Naive thymus-derived CD4-positive, alpha-beta T cell (primary cell): ENCODE data around the gene PEX26. TPM values are rescaled to one million over a fixed set of nuclear protein-coding genes. Genes with fewer than 3 reads are reported as not detected.

Experiments used
- ATAC-seq: fragments of 150-1000 bp; cut with Tn5 transposase; 2 replicates; pipeline ENCODE4 v1.10.0; 2021; ENCODE audit warnings: mild to moderate bottlenecking, moderate library complexity
- CTCF ChIA-PET: fragments of 350-600 bp; sonication (Branson Sonifier 250); formaldehyde crosslinking; loops from one replicate; lab custom pipeline; 2021; ENCODE audit warnings: antibody characterized with exemption; lab: Charles Lee
- POLR2A ChIA-PET: fragments of 350-600 bp; sonication (Branson Sonifier 250); formaldehyde crosslinking; loops from one replicate; lab custom pipeline; 2021; ENCODE audit warnings: antibody characterized with exemption, inconsistent platforms; lab: Charles Lee
- DNase-seq, 9 donors: peaks; one replicate each; pipeline versions ENCODE4 v3.0.0 to v3.0.0-alpha.2; 2020 to 2022; ENCODE audit warnings: mixed read lengths in 1 of 9
- H3K27ac ChIP-seq: one replicate; pipeline ENCODE4 v1.7.0; 2013; ENCODE audit warnings: mild to moderate bottlenecking, low read depth, low read length, moderate library complexity
- H3K27me3 ChIP-seq, 2 donors: one replicate each; pipeline ENCODE4 v1.7.0; 2013; ENCODE audit warnings: low read length in 2 of 2, mild to moderate bottlenecking in 2 of 2, moderate library complexity in 2 of 2; ENCODE audit not compliant: control insufficient read depth in 2 of 2, insufficient read depth in 2 of 2
- H3K36me3 ChIP-seq, 3 experiments: 1 replicate in 2 of 3; 2 replicates in 1 of 3; pipeline ENCODE4 v1.7.0; 2013; ENCODE audit warnings: low read length in 3 of 3, mild to moderate bottlenecking in 3 of 3, moderate library complexity in 1 of 3; ENCODE audit not compliant: insufficient read depth in 3 of 3, control insufficient read depth in 2 of 3
- H3K4me1 ChIP-seq, 2 donors: one replicate each; pipeline ENCODE4 v1.7.0; 2013; ENCODE audit warnings: low read length in 2 of 2, mild to moderate bottlenecking in 2 of 2, moderate library complexity in 1 of 2; ENCODE audit not compliant: control insufficient read depth in 2 of 2, insufficient read depth in 2 of 2
- H3K4me3 ChIP-seq: 2 replicates; pipeline ENCODE4 v1.7.0; 2013; ENCODE audit warnings: mild to moderate bottlenecking, low read length
- H3K9me3 ChIP-seq, 3 experiments: 1 replicate in 2 of 3; 2 replicates in 1 of 3; pipeline ENCODE4 v1.7.0; 2013; ENCODE audit warnings: low read length in 3 of 3; ENCODE audit not compliant: control insufficient read depth in 2 of 3
- H3K27ac Mint-ChIP-seq, 9 donors: one replicate each; pipeline ENCODE4 v1.8.0; 2020 to 2022; ENCODE audit warnings: mixed read lengths in 9 of 9, mild to moderate bottlenecking in 8 of 9, moderate library complexity in 5 of 9, inconsistent platforms in 2 of 9
- H3K27me3 Mint-ChIP-seq, 5 donors: one replicate each; pipeline ENCODE4 v1.8.0; 2021 to 2022; ENCODE audit warnings: mixed read lengths in 5 of 5, mild to moderate bottlenecking in 1 of 5
- H3K36me3 Mint-ChIP-seq, 5 donors: one replicate each; pipeline ENCODE4 v1.8.0; 2020 to 2022; ENCODE audit warnings: mixed read lengths in 5 of 5, mild to moderate bottlenecking in 3 of 5, inconsistent platforms in 1 of 5
- H3K4me1 Mint-ChIP-seq, 7 donors: one replicate each; pipeline ENCODE4 v1.8.0; 2020 to 2022; ENCODE audit warnings: mixed read lengths in 7 of 7, mild to moderate bottlenecking in 3 of 7, inconsistent platforms in 1 of 7
- H3K4me3 Mint-ChIP-seq, 10 donors: one replicate each; pipeline ENCODE4 v1.8.0; 2020 to 2022; ENCODE audit warnings: mild to moderate bottlenecking in 10 of 10, mixed read lengths in 10 of 10, moderate library complexity in 6 of 10, inconsistent platforms in 2 of 10
- H3K9me3 Mint-ChIP-seq, 11 donors: one replicate each; pipeline ENCODE4 v1.8.0; 2020 to 2022; ENCODE audit warnings: mixed read lengths in 11 of 11, mild to moderate bottlenecking in 4 of 11, inconsistent platforms in 1 of 11, moderate library complexity in 1 of 11
- intact Hi-C, 2 donors: fragments of 100-400 bp; cut with micrococcal nuclease; formaldehyde crosslinking; loops; one replicate each; pipeline ENCODE4 v1.15.1; 2023
- polyA plus RNA-seq, 2 donors: library from polyadenylated mRNA; unstranded; fragments of 300-500 nt; fragmentation: Illumina TruSeq; gene quantifications; one replicate each; pipeline ENCODE4 v1.2.3, GENCODE V29; 2021
- total RNA-seq, 6 experiments: library from RNA in 5 of 6; stranded (reverse) in 5 of 6; gene quantifications; 1 replicate in 5 of 6; 2 replicates in 1 of 6; pipeline ENCODE4 v1.2.3 and lab custom pipeline; 2021 to 2026

PEX26 gene
- total and polyA plus RNA-seq, 7 experiments from 2014 or later, result 3.8 to 42.8 (median 30.7) TPM

DNA sequence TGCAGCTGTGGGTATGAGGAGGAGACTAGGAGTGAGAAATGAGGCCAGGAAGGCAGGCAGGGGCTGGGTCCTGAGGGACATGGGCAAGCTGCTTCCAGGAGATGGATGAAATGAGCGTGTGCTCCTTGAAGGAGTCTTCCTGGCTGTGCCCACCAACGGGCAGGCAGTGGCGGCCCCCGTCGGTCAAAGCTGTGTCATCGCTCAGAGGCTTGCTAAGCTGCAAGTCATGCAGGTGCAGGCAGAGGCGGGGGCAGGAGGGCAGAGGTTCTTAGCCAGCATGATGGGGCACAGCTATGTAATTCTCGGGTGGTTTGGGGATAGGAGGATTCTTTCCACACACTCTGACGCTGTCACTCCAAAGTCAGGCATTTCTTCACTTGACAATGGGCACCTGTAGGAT is 12.5 kb upstream of the PEX26 start:
- no peaks in the 10 kb centered on the region for H3K27me3 ChIP-seq
- Mint-ChIP-seq H3K4me3 (no peak overlapping the region), H3K36me3 (no peaks in the 10 kb centered on the region), H3K4me1 (peaks cover 0 to 3% (median 0%) of the 10 kb centered on the region in 7 donors), H3K9me3 (peaks cover 0 to 2% (median 0%) of the 10 kb centered on the region in 11 donors), H3K27me3 (peaks cover 38 to 50% (median 41%) of the 10 kb centered on the region in 5 donors), H3K27ac (peak overlapping the region in 1 of 9 donors; percentile 54)
- H3K4me3 ChIP-seq, result no peak overlapping the region
- no peaks in the 10 kb centered on the region for H3K36me3 ChIP-seq
- ChIA-PET POLR2A (no interaction called here), CTCF (interaction anchor here (1.7 kb wide), 1 partner anchor 11 kb away, joined by 6 read pairs; no protein-coding TSS in a partner anchor)
- H3K9me3 ChIP-seq, result no peaks in the 10 kb centered on the region
- intact Hi-C loops, result no loop called here
- no peaks in the 10 kb centered on the region for H3K4me1 ChIP-seq
- ATAC-seq (no peak), DNase-seq (no peak)
- no peak overlapping the region for H3K27ac ChIP-seq

DNA sequence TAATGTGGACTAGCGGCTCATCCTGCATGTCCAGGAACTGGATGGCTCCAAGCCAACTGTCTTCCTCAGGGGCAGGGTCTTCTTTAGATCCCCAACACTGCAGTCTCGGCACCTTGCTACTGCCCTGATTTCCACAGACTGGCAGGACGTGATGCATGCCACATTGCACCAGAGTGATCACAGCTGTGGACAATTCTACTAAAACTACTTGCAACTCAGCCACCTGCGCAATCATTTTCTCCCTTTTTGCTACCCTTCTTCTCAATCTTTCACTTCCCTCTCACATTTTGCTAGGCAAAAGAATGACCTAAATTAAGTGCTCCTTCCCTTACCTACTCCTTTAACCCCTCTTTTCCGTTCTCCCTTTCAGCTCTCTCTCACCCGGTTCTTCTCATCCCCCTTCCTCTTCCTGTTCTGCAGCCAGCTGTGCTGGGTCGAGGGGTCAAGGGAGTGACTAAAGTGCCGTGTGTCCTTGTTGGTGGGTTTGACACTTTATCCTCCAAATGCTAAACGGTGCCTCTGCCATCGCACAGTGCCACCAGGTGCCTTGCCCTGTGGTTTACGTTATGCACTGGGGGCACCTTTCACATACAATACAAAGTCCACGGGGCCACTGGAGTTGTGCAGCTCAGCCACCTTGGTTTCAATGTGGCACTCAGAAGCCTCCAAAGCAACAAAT is 11.5 kb upstream of the PEX26 start:
- Mint-ChIP-seq H3K9me3 (peaks cover 0 to 2% (median 0%) of the 10 kb centered on the region in 11 donors), H3K4me3 (no peak overlapping the region), H3K36me3 (no peaks in the 10 kb centered on the region), H3K27ac (peak overlapping the region in 1 of 9 donors; percentile 60), H3K4me1 (peaks cover 0 to 3% (median 0%) of the 10 kb centered on the region in 7 donors), H3K27me3 (peaks cover 38 to 51% (median 41%) of the 10 kb centered on the region in 5 donors)
- Histone ChIP-seq H3K9me3 (no peaks in the 10 kb centered on the region), H3K27ac (no peak overlapping the region), H3K36me3 (no peaks in the 10 kb centered on the region), H3K4me1 (no peaks in the 10 kb centered on the region), H3K27me3 (no peaks in the 10 kb centered on the region), H3K4me3 (no peak overlapping the region)
- ATAC-seq, result no peak
- intact Hi-C loops, result no loop called here
- POLR2A ChIA-PET, result no interaction called here
- DNase-seq, result no peak
- CTCF ChIA-PET, result interaction anchor here (1.7 kb wide), 1 partner anchor 9 kb away, joined by 6 read pairs; no protein-coding TSS in a partner anchor

DNA sequence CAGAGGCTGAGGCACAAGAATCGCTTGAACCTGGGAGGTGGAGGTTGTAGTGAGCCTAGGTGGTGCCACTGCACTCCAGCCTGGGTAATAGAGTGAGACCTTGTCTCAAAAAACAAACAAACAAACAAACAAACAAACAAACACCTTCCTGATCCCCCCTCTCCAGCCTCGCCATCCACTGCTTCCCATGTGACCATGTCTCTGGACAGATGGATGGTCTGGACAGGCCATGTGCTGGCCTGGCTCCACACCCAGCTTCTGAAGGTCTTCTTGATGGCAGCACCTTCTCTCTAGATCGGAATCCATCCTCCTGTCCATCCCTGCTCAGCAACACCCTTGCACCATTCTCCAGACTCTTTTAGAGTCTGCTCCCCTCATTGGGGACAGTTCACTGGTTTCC is 10.7 kb upstream of the PEX26 start:
- Mint-ChIP-seq H3K36me3 (no peaks in the 10 kb centered on the region), H3K27me3 (peaks cover 38 to 50% (median 41%) of the 10 kb centered on the region in 5 donors), H3K27ac (no peak overlapping the region), H3K9me3 (peaks cover 0 to 2% (median 0%) of the 10 kb centered on the region in 11 donors), H3K4me1 (peaks cover 0 to 3% (median 0%) of the 10 kb centered on the region in 7 donors), H3K4me3 (no peak overlapping the region)
- H3K27me3 ChIP-seq, result no peaks in the 10 kb centered on the region
- intact Hi-C loops, result no loop called here
- ChIA-PET CTCF (no interaction called here), POLR2A (no interaction called here)
- ATAC-seq (no peak), DNase-seq (no peak)
- no peaks in the 10 kb centered on the region for H3K9me3 ChIP-seq
- H3K4me1 ChIP-seq, result no peaks in the 10 kb centered on the region
- H3K4me3 ChIP-seq, result no peak overlapping the region
- no peaks in the 10 kb centered on the region for H3K36me3 ChIP-seq
- no peak overlapping the region for H3K27ac ChIP-seq

DNA sequence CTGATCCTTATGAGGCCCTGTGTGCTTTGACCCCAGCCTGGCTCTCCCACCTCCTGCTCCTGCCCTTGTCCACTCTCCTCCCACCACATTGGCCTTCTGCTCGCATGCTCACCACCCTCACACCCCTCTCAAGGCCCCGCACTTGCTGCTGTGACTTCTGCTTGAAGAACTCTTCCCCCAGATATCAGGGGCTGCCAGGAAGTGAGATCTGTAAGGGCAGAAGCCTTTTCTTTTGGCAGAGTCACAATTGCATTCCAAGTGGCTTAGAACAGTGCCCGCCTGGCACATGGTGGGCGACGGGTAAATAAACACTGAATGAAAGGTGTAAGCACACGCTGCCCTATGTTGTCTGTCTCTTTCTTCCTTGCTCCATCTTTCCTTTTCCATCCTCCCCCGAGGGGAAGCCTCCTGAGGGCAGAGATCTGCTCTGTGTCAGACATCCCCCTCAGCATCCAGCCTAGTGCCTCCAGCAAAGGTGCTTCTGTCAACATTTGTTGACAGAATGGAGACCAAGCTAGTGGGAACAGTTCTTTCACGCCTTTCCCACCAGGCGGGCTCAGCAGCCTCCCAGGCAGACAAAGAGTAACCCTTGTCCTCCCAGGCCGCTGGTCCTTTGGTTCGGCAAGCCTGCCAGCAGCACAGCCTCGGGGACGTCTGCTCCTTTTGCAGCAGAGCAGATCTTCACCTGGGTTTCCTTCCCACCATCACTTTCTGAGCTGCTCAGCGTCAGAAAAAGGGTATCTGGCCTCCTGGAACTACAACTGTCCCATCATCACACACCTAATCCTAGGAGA is 10.0 kb upstream of the PEX26 start:
- DNase-seq (no peak), ATAC-seq (no peak)
- Mint-ChIP-seq H3K27me3 (peaks cover 38 to 50% (median 41%) of the 10 kb centered on the region in 5 donors), H3K36me3 (no peaks in the 10 kb centered on the region), H3K27ac (no peak overlapping the region), H3K4me1 (peaks cover 0 to 3% (median 0%) of the 10 kb centered on the region in 7 donors), H3K4me3 (peak overlapping the region in 1 of 10 donors; percentile 49), H3K9me3 (peaks cover 0 to 2% (median 0%) of the 10 kb centered on the region in 11 donors)
- Histone ChIP-seq H3K27me3 (no peaks in the 10 kb centered on the region), H3K27ac (no peak overlapping the region), H3K36me3 (no peaks in the 10 kb centered on the region), H3K4me1 (no peaks in the 10 kb centered on the region), H3K9me3 (no peaks in the 10 kb centered on the region), H3K4me3 (no peak overlapping the region)
- ChIA-PET CTCF (no interaction called here), POLR2A (no interaction called here)
- intact Hi-C loops, result no loop called here

DNA sequence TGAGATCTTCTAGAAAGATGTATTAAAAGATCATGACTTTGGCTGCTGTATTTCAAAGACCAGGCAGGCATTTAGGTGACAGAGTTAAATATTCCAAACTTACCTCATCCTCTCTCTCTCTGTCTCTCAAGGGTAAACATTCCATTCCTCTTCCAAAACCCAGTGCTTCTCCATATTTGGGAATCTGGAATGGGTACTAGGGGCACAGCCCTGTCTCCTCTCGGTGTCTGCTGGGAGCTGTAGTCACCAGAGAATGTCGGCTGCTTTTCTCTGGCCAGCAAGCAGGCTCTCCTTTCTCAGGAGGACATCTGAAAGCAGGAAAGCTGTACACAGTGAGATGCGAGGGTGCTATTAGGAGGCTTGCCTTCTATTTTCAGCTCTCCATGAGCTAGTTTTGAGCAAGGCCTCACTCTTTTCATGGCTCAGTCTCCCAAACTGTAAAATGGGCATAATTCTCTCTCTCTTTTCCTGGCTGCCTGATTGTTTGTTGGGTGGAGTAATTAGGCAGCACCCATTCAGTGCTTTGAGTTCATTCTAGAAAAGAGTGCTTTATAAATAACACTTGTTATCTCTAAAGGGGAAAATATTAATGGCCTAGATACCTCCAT is 9.3 kb upstream of the PEX26 start:
- H3K4me3 ChIP-seq, result no peak overlapping the region
- Mint-ChIP-seq H3K9me3 (peaks cover 0 to 2% (median 0%) of the 10 kb centered on the region in 11 donors), H3K4me3 (no peak overlapping the region), H3K36me3 (no peaks in the 10 kb centered on the region), H3K4me1 (peaks cover 0 to 3% (median 0%) of the 10 kb centered on the region in 7 donors), H3K27me3 (peaks cover 38 to 49% (median 41%) of the 10 kb centered on the region in 5 donors), H3K27ac (no peak overlapping the region)
- ChIA-PET POLR2A (no interaction called here), CTCF (no interaction called here)
- no peaks in the 10 kb centered on the region for H3K9me3 ChIP-seq
- H3K27me3 ChIP-seq, result no peaks in the 10 kb centered on the region
- H3K27ac ChIP-seq, result no peak overlapping the region
- intact Hi-C loops, result no loop called here
- H3K36me3 ChIP-seq, result no peaks in the 10 kb centered on the region
- H3K4me1 ChIP-seq, result no peaks in the 10 kb centered on the region
- DNase-seq (no peak), ATAC-seq (no peak)

DNA sequence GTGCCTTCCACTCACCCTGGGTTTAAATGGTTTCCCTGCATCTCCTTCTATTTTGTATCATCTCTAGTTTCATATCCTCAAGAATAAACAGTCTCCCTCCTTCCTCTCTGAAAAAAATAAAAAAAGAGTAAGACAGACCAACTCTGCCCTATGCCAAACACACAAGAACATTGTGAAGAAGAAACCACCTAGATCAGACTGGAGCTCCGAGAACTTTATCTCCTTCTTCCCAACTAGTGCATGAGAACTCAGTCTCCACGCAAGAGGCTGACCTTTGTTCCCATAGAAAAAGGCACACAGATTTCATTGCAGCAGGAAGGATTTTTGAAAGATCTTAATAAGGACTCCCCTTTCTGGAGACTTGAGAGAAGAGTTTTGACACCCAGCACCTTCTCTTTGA is 8.7 kb upstream of the PEX26 start:
- ChIA-PET POLR2A (interaction anchor here (0.7 kb wide), 1 partner anchor 9 kb away, joined by 3 read pairs; the partner anchor contains the start of gene PEX26), CTCF (interaction anchor here (0.6 kb wide), 1 partner anchor 76 kb away, joined by 4 read pairs; no protein-coding TSS in a partner anchor)
- H3K27ac ChIP-seq, result no peak overlapping the region
- H3K36me3 ChIP-seq, result no peaks in the 10 kb centered on the region
- H3K4me3 Mint-ChIP-seq, result no peak overlapping the region
- H3K27me3 Mint-ChIP-seq, result peaks cover 33 to 47% (median 41%) of the 10 kb centered on the region in 5 donors
- H3K27me3 ChIP-seq, result no peaks in the 10 kb centered on the region
- H3K9me3 Mint-ChIP-seq, result peaks cover 0 to 2% (median 0%) of the 10 kb centered on the region in 11 donors
- H3K27ac Mint-ChIP-seq, result no peak overlapping the region
- H3K4me1 ChIP-seq, result no peaks in the 10 kb centered on the region
- DNase-seq (no peak), ATAC-seq (no peak)
- no peaks in the 10 kb centered on the region for H3K36me3 Mint-ChIP-seq
- H3K9me3 ChIP-seq, result no peaks in the 10 kb centered on the region
- intact Hi-C loops, result no loop called here
- H3K4me1 Mint-ChIP-seq, result peaks cover 0 to 3% (median 0%) of the 10 kb centered on the region in 7 donors
- H3K4me3 ChIP-seq, result no peak overlapping the region
